ENCODE measurements around the gene INHBB. TPM values are rescaled to one million over a fixed set of nuclear protein-coding genes. Genes with fewer than 3 reads are reported as not detected.
A peak's percentile ranks its signal among the peaks of the same experiment; 100 is the strongest.

Gene INHBB
- total and polyA plus RNA-seq, 9 of the 15 experiments (the other 6 are each of a cell fraction or from before 2014, with no cell fraction given) = not detected

DNA sequence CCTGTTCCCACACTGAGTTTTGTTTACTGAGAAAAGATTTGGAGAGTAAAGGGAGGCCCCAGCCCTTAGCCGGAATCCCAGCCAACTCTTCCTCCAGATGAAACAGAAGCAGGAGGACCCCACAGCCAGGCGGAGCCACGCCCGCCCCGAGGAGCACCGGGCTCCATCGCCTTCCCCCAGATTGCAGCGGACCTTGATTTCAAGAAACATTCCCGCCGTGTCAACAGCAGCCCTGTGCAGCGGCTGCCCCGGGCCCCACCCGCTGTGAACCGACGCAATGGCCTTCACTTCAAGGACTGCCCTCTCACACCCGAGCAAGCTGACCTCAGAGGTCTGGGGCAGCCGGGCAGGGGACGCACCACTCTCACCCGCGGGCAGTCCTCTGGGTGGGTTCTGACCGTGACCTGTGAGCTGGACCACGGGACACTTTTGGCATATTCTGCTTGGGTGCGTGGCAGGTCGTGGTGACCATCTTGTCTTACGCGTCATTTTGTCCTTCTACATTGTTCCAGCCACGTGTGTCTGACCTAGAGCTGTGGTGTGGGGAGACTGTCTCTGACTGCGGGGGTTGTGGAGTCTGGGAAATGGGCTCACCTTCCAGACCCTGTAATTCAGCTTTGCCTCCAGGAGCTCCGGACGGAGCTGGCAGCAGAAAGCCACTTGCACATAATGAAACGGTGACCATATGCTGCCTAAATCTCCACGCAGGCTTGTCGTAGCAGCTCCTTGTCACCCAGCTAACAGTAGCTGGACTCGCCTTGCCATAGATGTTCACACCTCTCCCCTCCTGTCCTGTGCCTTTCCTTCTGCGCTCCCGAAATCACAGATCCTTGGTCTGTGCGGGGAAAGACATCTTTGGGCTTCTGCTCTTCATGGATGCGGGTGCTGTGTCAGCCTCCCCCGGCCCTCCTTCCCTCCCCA lies 32.0 kb upstream of the INHBB start:
- Histone ChIP-seq H3K4me1 (replicated peaks in 1 of 2; ENCODE audit: control insufficient read depth in 2 of 2, insufficient read depth in 2 of 2, low read length in 2 of 2) (peaks cover 0 to 6% of the 10 kb centered on the region in 2 experiments; a peak in 2 of 5 replicates), H3K27ac (ENCODE audit: extremely low read depth, low read depth, low read length) (no peak overlapping the region), H3K4me3 (no peak overlapping the region), H3K9ac (ENCODE audit: insufficient read depth in 1 of 2, low read depth in 2 of 2, low read length in 2 of 2) (0 out of 4 replicates have a peak overlapping the region, but pooled peaks of 1 of the 2 experiments have one; percentile 32), H3K79me2 (ENCODE audit: control insufficient read depth, insufficient read depth, low read length) (no peaks in the 10 kb centered on the region), H3K9me1 (ENCODE audit: control insufficient read depth, insufficient read depth, low read length) (peaks cover 4% of the 10 kb centered on the region), H3K36me3 (ENCODE audit: control insufficient read depth, insufficient read depth, low read length) (no peaks in the 10 kb centered on the region), H3K4me2 (ENCODE audit: insufficient read depth, low read length) (peak overlapping the region; percentile 53), H3K27me3 (ENCODE audit: control insufficient read depth in 2 of 2, insufficient read depth in 2 of 2, low read length in 2 of 2) (peaks cover 36 to 71% of the 10 kb centered on the region in 2 experiments), H3K9me3 (replicated peaks; ENCODE audit: control insufficient read depth, insufficient read depth, low read depth, low read length) (no peaks in the 10 kb centered on the region), H4K20me1 (replicated peaks; ENCODE audit: control insufficient read depth, insufficient read depth, low read length) (peaks cover 11% of the 10 kb centered on the region), H2AFZ (ENCODE audit: low read depth, low read length) (peak overlapping the region; percentile 37; the same call in 1 of the 2 replicates)
- in situ Hi-C loops (cut with MboI) (loop anchor here (10.0 kb wide), 1 partner anchor 199 kb away; no protein-coding TSS in a partner anchor), intact Hi-C loops (cut with micrococcal nuclease) (loop anchor here (1.0 to 10.0 kb wide), 6 partner anchors 61 to 361 kb away; partner anchors contain the start of genes EPB41L5 and RALB)
- BruUV-seq (replicated peaks) = no TSS peak
- peak in 1 of 4 experiments; percentile 21 for DNase-seq (ENCODE audit: extremely low read depth in 1 of 4, low spot score in 3 of 4)
- 10% methylated on average over 39 of the region's 39 CpGs for WGBS (ENCODE audit: insufficient coverage, low coverage, missing lambda C conversion rate)
- ChIA-PET POLR2A (interaction anchor here (1.0 to 1.5 kb wide), 4 partner anchors 12 to 129 kb away, joined by 3 to 8 read pairs (median 4); no protein-coding TSS in a partner anchor), CTCF (ENCODE audit: low intra/inter-chr PET ratio) (interaction anchor here (0.7 to 1.4 kb wide), 7 partner anchors 61 to 612 kb away, joined by 3 to 7 read pairs (median 4); partner anchors contain the start of genes RALB and TMEM185B)
- FAIRE-seq = no peak
- peak; percentile 33 for ATAC-seq
- no peak for TF ChIP-seq ZNF165 (CRISPR knock-in tag; IDR thresholded peaks at IDR 0.05; ENCODE audit: borderline replicate concordance)
- TF ChIP-seq, protein P1, sequence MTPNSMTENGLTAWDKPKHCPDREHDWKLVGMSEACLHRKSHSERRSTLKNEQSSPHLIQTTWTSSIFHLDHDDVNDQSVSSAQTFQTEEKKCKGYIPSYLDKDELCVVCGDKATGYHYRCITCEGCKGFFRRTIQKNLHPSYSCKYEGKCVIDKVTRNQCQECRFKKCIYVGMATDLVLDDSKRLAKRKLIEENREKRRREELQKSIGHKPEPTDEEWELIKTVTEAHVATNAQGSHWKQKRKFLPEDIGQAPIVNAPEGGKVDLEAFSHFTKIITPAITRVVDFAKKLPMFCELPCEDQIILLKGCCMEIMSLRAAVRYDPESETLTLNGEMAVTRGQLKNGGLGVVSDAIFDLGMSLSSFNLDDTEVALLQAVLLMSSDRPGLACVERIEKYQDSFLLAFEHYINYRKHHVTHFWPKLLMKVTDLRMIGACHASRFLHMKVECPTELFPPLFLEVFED (CRISPR knock-in tag; conservative IDR thresholded peaks at IDR 0.05) = no peak
- TF ChIP-seq HMG20A (CRISPR knock-in tag; conservative IDR thresholded peaks at IDR 0.05) = no peak
- no peak for TF ChIP-seq SPI1 (IDR thresholded peaks at IDR 0.05; ENCODE audit: borderline replicate concordance, low read depth, low read length)
- TF ChIP-seq FOXK1 (CRISPR knock-in tag; IDR thresholded peaks at IDR 0.05; ENCODE audit: borderline replicate concordance) = no peak
- TF ChIP-seq ZNF444 (CRISPR knock-in tag; IDR thresholded peaks at IDR 0.05) = no peak
- TF ChIP-seq KAT8 (IDR thresholded peaks at IDR 0.05; ENCODE audit: low read depth) = no peak
- TF ChIP-seq DNMT1 (IDR thresholded peaks at IDR 0.05) = no peak
- no peak for TF ChIP-seq ZKSCAN3 (CRISPR knock-in tag; IDR thresholded peaks at IDR 0.05)
- TF ChIP-seq, protein P2, sequence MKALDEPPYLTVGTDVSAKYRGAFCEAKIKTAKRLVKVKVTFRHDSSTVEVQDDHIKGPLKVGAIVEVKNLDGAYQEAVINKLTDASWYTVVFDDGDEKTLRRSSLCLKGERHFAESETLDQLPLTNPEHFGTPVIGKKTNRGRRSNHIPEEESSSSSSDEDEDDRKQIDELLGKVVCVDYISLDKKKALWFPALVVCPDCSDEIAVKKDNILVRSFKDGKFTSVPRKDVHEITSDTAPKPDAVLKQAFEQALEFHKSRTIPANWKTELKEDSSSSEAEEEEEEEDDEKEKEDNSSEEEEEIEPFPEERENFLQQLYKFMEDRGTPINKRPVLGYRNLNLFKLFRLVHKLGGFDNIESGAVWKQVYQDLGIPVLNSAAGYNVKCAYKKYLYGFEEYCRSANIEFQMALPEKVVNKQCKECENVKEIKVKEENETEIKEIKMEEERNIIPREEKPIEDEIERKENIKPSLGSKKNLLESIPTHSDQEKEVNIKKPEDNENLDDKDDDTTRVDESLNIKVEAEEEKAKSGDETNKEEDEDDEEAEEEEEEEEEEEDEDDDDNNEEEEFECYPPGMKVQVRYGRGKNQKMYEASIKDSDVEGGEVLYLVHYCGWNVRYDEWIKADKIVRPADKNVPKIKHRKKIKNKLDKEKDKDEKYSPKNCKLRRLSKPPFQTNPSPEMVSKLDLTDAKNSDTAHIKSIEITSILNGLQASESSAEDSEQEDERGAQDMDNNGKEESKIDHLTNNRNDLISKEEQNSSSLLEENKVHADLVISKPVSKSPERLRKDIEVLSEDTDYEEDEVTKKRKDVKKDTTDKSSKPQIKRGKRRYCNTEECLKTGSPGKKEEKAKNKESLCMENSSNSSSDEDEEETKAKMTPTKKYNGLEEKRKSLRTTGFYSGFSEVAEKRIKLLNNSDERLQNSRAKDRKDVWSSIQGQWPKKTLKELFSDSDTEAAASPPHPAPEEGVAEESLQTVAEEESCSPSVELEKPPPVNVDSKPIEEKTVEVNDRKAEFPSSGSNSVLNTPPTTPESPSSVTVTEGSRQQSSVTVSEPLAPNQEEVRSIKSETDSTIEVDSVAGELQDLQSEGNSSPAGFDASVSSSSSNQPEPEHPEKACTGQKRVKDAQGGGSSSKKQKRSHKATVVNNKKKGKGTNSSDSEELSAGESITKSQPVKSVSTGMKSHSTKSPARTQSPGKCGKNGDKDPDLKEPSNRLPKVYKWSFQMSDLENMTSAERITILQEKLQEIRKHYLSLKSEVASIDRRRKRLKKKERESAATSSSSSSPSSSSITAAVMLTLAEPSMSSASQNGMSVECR (CRISPR knock-in tag; IDR thresholded peaks at IDR 0.05) = no peak
- TF ChIP-seq, protein P3, sequence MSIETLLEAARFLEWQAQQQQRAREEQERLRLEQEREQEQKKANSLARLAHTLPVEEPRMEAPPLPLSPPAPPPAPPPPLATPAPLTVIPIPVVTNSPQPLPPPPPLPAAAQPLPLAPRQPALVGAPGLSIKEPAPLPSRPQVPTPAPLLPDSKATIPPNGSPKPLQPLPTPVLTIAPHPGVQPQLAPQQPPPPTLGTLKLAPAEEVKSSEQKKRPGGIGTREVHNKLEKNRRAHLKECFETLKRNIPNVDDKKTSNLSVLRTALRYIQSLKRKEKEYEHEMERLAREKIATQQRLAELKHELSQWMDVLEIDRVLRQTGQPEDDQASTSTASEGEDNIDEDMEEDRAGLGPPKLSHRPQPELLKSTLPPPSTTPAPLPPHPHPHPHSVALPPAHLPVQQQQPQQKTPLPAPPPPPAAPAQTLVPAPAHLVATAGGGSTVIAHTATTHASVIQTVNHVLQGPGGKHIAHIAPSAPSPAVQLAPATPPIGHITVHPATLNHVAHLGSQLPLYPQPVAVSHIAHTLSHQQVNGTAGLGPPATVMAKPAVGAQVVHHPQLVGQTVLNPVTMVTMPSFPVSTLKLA (conservative IDR thresholded peaks at IDR 0.05) = no peak

All from K562 (cell line).